K562 (cell line): ENCODE data around the gene TPMT. TPM values are rescaled to one million over a fixed set of nuclear protein-coding genes. Genes with fewer than 3 reads are reported as not detected.

Source experiments
- CBFA2T2 ChIP-seq: fragments of 450-650 bp; conservative IDR thresholded peaks from 2 replicates; pipeline ENCODE4 v1.6.1; 2017; ENCODE audit warnings: mild to moderate bottlenecking
- CCNT2 ChIP-seq: IDR thresholded peaks from 2 replicates; pipeline ENCODE4 v1.6.1; 2011; ENCODE audit warnings: borderline replicate concordance, low read depth, mild to moderate bottlenecking, moderate library complexity, mixed read lengths, low read length; ENCODE audit not compliant: insufficient read length; ENCODE audit errors: extremely low read depth
- GABPB2 ChIP-seq: fragments of 250-450 bp; sonication (Bioruptor Pico); conservative IDR thresholded peaks from 2 replicates; pipeline ENCODE4 v1.5.1; 2021; ENCODE audit warnings: mild to moderate bottlenecking
- KDM2B ChIP-seq: fragments of 250-450 bp; sonication (Bioruptor Pico); IDR thresholded peaks from 2 replicates; pipeline ENCODE4 v1.8.0; 2021; ENCODE audit warnings: mild to moderate bottlenecking, moderate library complexity
- MAZ ChIP-seq, 2 experiments: fragments of 450-650 bp in 1 of 2; sonication (generic) in 1 of 2; formaldehyde crosslinking; IDR thresholded peaks in 1 of 2; conservative IDR thresholded peaks in 1 of 2; 2 replicates each; pipeline versions ENCODE4 v1.4.0 to v1.5.0; 2020; ENCODE audit warnings: mild to moderate bottlenecking in 1 of 2, missing genetic modification reagents in 1 of 2
- MEIS2 ChIP-seq: fragments of 450-650 bp; IDR thresholded peaks from 2 replicates; pipeline ENCODE4 v1.6.1; 2014; ENCODE audit warnings: mild to moderate bottlenecking; ENCODE audit not compliant: partially characterized antibody
- NR4A1 ChIP-seq, 2 experiments: fragments of 250-450 bp in 1 of 2; fragments of 450-650 bp in 1 of 2; sonication (Bioruptor Pico) in 1 of 2; IDR thresholded peaks; 2 replicates each; pipeline versions ENCODE4 v1.4.0 to v1.6.1; 2016 to 2020; ENCODE audit warnings: mild to moderate bottlenecking in 2 of 2, missing compliant biosample characterization in 1 of 2, missing genetic modification characterization in 1 of 2, moderate library complexity in 1 of 2
- PHB2 ChIP-seq: fragments of 450-650 bp; IDR thresholded peaks from 2 replicates; pipeline ENCODE4 v1.6.1; 2017; ENCODE audit warnings: low read depth
- ZNF354B ChIP-seq: fragments of 250-450 bp; sonication (Bioruptor Pico); IDR thresholded peaks from 2 replicates; pipeline ENCODE4 v1.4.0; 2020
- polyA plus RNA-seq, 8 experiments: library from polyadenylated mRNA; depleted of rRNA in 4 of 8; stranded (reverse) in 5 of 8; unstranded in 3 of 8; fragments of >200 nt; fragmentation: Nextera tagmentation in 2 of 8; fragmentation: Illumina TruSeq in 1 of 8; extraction: Ambion mirVana in 2 of 8; extraction: Trizol in 1 of 8; gene quantifications; 2 replicates each; pipeline versions ENCODE4 v1.2.1 to v1.2.3, GENCODE V29; 2011 to 2014; ENCODE audit warnings: inconsistent platforms in 1 of 8, missing spikeins in 1 of 8
- total RNA-seq, 7 experiments: library from RNA; depleted of rRNA in 6 of 7; stranded (reverse); fragments of >200 nt in 6 of 7; fragmentation: Illumina TruSeq in 2 of 7; extraction: Trizol in 2 of 7; gene quantifications; 2 replicates each; pipeline versions ENCODE4 v1.2.1 to v1.2.3, GENCODE V29; 2011 to 2021; ENCODE audit warnings: low replicate concordance in 1 of 7
- TF ChIP-seq, protein P1 (sequence below), 3 experiments: fragments of 200-800 bp in 1 of 3; fragments of 250-450 bp in 1 of 3; fragments of 450-650 bp in 1 of 3; sonication (Bioruptor Pico) in 1 of 3; sonication (Bioruptor generic) in 1 of 3; formaldehyde crosslinking in 1 of 3; IDR thresholded peaks; 2 replicates each; pipeline versions ENCODE4 v1.6.1 to v1.8.0; 2016 to 2022; ENCODE audit warnings: mild to moderate bottlenecking in 2 of 3, missing genetic modification characterization in 2 of 3, missing compliant biosample characterization in 1 of 3, moderate library complexity in 1 of 3
- TF ChIP-seq, protein P2 (sequence below): sonication (generic); formaldehyde crosslinking; IDR thresholded peaks from 2 replicates; pipeline ENCODE4 v1.8.0; 2022; ENCODE audit warnings: mild to moderate bottlenecking, low read depth, missing genetic modification reagents
- TF ChIP-seq, protein P3 (sequence below): fragments of 200-800 bp; sonication (Bioruptor generic); IDR thresholded peaks from 2 replicates; pipeline ENCODE4 v1.6.1; 2017; ENCODE audit warnings: missing genetic modification characterization, missing compliant biosample characterization
- TF ChIP-seq, protein P4 (sequence below): fragments of 250-450 bp; sonication (Bioruptor Pico); IDR thresholded peaks from 2 replicates; pipeline ENCODE4 v1.5.0; 2020; ENCODE audit warnings: mild to moderate bottlenecking, borderline replicate concordance

Gene TPMT
- total and polyA plus RNA-seq, 9 of the 15 experiments (the other 6 are each of a cell fraction or from before 2014, with no cell fraction given), result 24.2 to 67.4 (median 46.5) TPM

DNA sequence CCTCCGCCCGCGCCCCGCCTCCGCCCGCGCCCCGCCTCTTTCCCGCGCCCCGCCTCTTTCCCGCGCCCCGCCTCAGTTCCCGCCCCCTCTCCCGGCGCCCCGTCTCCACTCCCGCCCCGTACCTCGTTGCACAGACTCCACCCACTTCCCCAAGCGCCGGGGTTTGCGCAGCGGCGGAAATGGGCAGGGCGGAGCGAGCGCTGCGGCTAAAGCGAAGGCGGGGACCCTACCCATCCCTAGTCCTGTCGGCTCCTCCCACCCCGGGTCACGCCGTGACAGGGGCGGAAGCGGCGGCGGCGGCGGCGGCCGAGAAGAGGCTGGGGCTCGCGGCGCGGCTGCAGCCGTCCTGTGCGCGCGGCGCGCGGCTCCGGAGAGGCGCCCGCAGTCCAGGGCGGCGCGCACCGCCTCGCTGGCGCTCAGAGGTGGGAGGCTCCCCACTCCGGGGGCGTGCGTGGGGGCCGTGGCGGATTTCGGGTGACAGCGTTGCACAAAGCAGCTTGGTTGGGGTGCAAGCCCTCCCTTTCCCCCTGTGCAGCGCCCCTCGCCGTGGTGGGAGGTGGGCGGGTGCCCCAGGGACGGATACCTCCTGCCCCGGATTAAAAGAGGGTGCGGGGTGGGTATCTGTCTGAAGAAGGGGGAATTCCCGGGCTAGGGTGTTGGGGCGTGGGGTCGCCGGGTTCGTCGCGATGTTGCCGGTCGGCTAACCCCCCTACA lies 430 bp upstream of the TPMT start, which contains the start of gene KDM1B (continued):
- TF ChIP-seq, protein P1, sequence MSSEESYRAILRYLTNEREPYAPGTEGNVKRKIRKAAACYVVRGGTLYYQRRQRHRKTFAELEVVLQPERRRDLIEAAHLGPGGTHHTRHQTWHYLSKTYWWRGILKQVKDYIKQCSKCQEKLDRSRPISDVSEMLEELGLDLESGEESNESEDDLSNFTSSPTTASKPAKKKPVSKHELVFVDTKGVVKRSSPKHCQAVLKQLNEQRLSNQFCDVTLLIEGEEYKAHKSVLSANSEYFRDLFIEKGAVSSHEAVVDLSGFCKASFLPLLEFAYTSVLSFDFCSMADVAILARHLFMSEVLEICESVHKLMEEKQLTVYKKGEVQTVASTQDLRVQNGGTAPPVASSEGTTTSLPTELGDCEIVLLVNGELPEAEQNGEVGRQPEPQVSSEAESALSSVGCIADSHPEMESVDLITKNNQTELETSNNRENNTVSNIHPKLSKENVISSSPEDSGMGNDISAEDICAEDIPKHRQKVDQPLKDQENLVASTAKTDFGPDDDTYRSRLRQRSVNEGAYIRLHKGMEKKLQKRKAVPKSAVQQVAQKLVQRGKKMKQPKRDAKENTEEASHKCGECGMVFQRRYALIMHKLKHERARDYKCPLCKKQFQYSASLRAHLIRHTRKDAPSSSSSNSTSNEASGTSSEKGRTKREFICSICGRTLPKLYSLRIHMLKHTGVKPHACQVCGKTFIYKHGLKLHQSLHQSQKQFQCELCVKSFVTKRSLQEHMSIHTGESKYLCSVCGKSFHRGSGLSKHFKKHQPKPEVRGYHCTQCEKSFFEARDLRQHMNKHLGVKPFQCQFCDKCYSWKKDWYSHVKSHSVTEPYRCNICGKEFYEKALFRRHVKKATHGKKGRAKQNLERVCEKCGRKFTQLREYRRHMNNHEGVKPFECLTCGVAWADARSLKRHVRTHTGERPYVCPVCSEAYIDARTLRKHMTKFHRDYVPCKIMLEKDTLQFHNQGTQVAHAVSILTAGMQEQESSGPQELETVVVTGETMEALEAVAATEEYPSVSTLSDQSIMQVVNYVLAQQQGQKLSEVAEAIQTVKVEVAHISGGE (CRISPR knock-in tag; IDR thresholded peaks at IDR 0.05), result 0 out of 6 replicates have a peak, but pooled peaks of 1 of the 3 experiments have one; percentile 42
- TF ChIP-seq CCNT2 (peak; percentile 75), PHB2 (no peak), KDM2B (CRISPR knock-in tag) (peak; percentile 82; the same call in 1 of the 2 replicates), GABPB2 (no peak), MAZ (CRISPR knock-in tag; conservative IDR thresholded peaks at IDR 0.05 in 1 of 2, IDR thresholded peaks at IDR 0.05 in 1 of 2) (peak in 1 of 2 experiments; percentile 74), CBFA2T2 (no peak), MEIS2 (peak; percentile 75), NR4A1 (CRISPR knock-in tag; IDR thresholded peaks at IDR 0.05) (no peak), NR4A1 (tag; IDR thresholded peaks at IDR 0.05) (no peak), ZNF354B (CRISPR knock-in tag) (no peak)
- TF ChIP-seq, protein P2, sequence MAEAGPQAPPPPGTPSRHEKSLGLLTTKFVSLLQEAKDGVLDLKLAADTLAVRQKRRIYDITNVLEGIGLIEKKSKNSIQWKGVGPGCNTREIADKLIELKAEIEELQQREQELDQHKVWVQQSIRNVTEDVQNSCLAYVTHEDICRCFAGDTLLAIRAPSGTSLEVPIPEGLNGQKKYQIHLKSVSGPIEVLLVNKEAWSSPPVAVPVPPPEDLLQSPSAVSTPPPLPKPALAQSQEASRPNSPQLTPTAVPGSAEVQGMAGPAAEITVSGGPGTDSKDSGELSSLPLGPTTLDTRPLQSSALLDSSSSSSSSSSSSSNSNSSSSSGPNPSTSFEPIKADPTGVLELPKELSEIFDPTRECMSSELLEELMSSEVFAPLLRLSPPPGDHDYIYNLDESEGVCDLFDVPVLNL, result 0 out of 2 replicates have a peak, but pooled peaks have one; percentile 24
- TF ChIP-seq, protein P3, sequence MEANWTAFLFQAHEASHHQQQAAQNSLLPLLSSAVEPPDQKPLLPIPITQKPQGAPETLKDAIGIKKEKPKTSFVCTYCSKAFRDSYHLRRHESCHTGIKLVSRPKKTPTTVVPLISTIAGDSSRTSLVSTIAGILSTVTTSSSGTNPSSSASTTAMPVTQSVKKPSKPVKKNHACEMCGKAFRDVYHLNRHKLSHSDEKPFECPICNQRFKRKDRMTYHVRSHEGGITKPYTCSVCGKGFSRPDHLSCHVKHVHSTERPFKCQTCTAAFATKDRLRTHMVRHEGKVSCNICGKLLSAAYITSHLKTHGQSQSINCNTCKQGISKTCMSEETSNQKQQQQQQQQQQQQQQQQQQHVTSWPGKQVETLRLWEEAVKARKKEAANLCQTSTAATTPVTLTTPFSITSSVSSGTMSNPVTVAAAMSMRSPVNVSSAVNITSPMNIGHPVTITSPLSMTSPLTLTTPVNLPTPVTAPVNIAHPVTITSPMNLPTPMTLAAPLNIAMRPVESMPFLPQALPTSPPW (CRISPR knock-in tag), result peak; percentile 90
- TF ChIP-seq, protein P4, sequence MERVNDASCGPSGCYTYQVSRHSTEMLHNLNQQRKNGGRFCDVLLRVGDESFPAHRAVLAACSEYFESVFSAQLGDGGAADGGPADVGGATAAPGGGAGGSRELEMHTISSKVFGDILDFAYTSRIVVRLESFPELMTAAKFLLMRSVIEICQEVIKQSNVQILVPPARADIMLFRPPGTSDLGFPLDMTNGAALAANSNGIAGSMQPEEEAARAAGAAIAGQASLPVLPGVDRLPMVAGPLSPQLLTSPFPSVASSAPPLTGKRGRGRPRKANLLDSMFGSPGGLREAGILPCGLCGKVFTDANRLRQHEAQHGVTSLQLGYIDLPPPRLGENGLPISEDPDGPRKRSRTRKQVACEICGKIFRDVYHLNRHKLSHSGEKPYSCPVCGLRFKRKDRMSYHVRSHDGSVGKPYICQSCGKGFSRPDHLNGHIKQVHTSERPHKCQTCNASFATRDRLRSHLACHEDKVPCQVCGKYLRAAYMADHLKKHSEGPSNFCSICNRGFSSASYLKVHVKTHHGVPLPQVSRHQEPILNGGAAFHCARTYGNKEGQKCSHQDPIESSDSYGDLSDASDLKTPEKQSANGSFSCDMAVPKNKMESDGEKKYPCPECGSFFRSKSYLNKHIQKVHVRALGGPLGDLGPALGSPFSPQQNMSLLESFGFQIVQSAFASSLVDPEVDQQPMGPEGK (CRISPR knock-in tag), result no peak
